K562 (cell line): ENCODE results near the gene PSMG3. TPM values are rescaled to one million over a fixed set of nuclear protein-coding genes. Genes with fewer than 3 reads are reported as not detected.

Experiments used
- ATAC-seq: fragments of 200-7000 bp; cut with Tn5 transposase; 3 replicates; pipeline ENCODE4 v1.9.1; 2020; ENCODE audit warnings: moderate library complexity
- BruUV-seq: library from RNA; stranded (reverse); fragments of 400-500 nt; replicated peaks from 2 replicates; lab custom pipeline; 2021; lab: Mats Ljungman, UMichigan
- CTCF ChIA-PET: fragments of 300-600 bp; formaldehyde crosslinking; extraction: SDS; loops from one replicate; lab custom pipeline; 2021; ENCODE audit warnings: low intra/inter-chr PET ratio; lab: Yijun Ruan, JAX
- POLR2A ChIA-PET: fragments of 300-600, 350-650 bp; sonication (Branson Sonifier 250); formaldehyde crosslinking; extraction: SDS; loops from one replicate; lab custom pipeline; 2021; ENCODE audit warnings: antibody characterized with exemption, inconsistent platforms; lab: Yijun Ruan, JAX
- DNase-seq, 4 experiments: peaks; one replicate each; pipeline versions ENCODE4 v3.0.0 to v3.0.0-alpha.2; 2011 to 2018; ENCODE audit warnings: low spot score in 3 of 4, mixed read lengths in 3 of 4; ENCODE audit errors: extremely low read depth in 1 of 4
- FAIRE-seq: peaks from 2 replicates; lab custom pipeline; 2011; peaks lifted over from hg19 to GRCh38; lab: Jason Lieb, UNC
- H2AFZ ChIP-seq: 2 replicates; pipeline ENCODE4 v1.6.0; 2011; ENCODE audit warnings: low read depth, low read length, control low read depth, inconsistent platforms
- H3K27ac ChIP-seq: fragments of 200-600 bp; 3 replicates; pipeline ENCODE4 v1.8.0; 2011; ENCODE audit warnings: low read depth, mild to moderate bottlenecking, control low read depth, inconsistent platforms, low read length, moderate library complexity, mixed read lengths; ENCODE audit errors: extremely low read depth
- H3K27me3 ChIP-seq, 2 experiments: fragments of 300-600 bp in 1 of 2; 2 replicates in 1 of 2; 3 replicates in 1 of 2; pipeline versions ENCODE4 v1.6.0 to v1.8.0; 2011; ENCODE audit warnings: inconsistent platforms in 2 of 2, low read length in 2 of 2, mild to moderate bottlenecking in 1 of 2, mixed read lengths in 1 of 2, moderate library complexity in 1 of 2; ENCODE audit not compliant: control insufficient read depth in 2 of 2, insufficient read depth in 2 of 2
- H3K36me3 ChIP-seq: fragments of 300-600 bp; 3 replicates; pipeline ENCODE4 v1.8.0; 2011; ENCODE audit warnings: mild to moderate bottlenecking, low read length, inconsistent platforms; ENCODE audit not compliant: control insufficient read depth, insufficient read depth
- H3K4me1 ChIP-seq, 2 experiments: fragments of 200-600 bp in 1 of 2; replicated peaks in 1 of 2; 2 replicates in 1 of 2; 3 replicates in 1 of 2; pipeline versions ENCODE4 v1.5.1 to v1.8.0; 2011; ENCODE audit warnings: inconsistent platforms in 2 of 2, low read length in 2 of 2, mild to moderate bottlenecking in 1 of 2, mixed read lengths in 1 of 2, moderate library complexity in 1 of 2; ENCODE audit not compliant: control insufficient read depth in 2 of 2, insufficient read depth in 2 of 2
- H3K4me2 ChIP-seq: 2 replicates; pipeline ENCODE4 v1.6.1; 2011; ENCODE audit warnings: low read length, control low read depth, inconsistent platforms, mixed read lengths; ENCODE audit not compliant: insufficient read depth
- H3K4me3 ChIP-seq: fragments of 200-600 bp; sonication (generic), shearing (Covaris generic); 2 replicates; pipeline ENCODE4 v1.5.1; 2016; ENCODE audit warnings: control low read depth, inconsistent platforms
- H3K79me2 ChIP-seq: fragments of 200-600 bp; 3 replicates; pipeline ENCODE4 v1.8.0; 2011; ENCODE audit warnings: low read length, inconsistent platforms; ENCODE audit not compliant: control insufficient read depth, insufficient read depth
- H3K9ac ChIP-seq, 2 experiments: 2 replicates each; pipeline versions ENCODE4 v1.6.0 to v1.6.1; 2011; ENCODE audit warnings: low read depth in 2 of 2, low read length in 2 of 2, control low read depth in 1 of 2, inconsistent platforms in 1 of 2, mild to moderate bottlenecking in 1 of 2, mixed read lengths in 1 of 2; ENCODE audit not compliant: insufficient read depth in 1 of 2
- H3K9me1 ChIP-seq: one replicate; pipeline ENCODE4 v1.6.0; 2011; ENCODE audit warnings: inconsistent platforms, mild to moderate bottlenecking, low read length, moderate library complexity; ENCODE audit not compliant: control insufficient read depth, insufficient read depth
- H3K9me3 ChIP-seq: replicated peaks from 2 replicates; pipeline ENCODE4 v1.5.1; 2011; ENCODE audit warnings: low read depth, low read length, inconsistent platforms; ENCODE audit not compliant: control insufficient read depth, insufficient read depth
- H4K20me1 ChIP-seq: replicated peaks from 2 replicates; pipeline ENCODE4 v1.6.1; 2011; ENCODE audit warnings: low read length, inconsistent platforms, mixed read lengths; ENCODE audit not compliant: control insufficient read depth, insufficient read depth
- ARID2 ChIP-seq: fragments of 450-650 bp; IDR thresholded peaks from 2 replicates; pipeline ENCODE4 v1.6.1; 2017; ENCODE audit warnings: antibody characterized with exemption, mild to moderate bottlenecking
- CHD1 ChIP-seq: fragments of 200-600 bp; sonication (generic); IDR thresholded peaks from one replicate; pipeline ENCODE4 v1.6.1; 2012; ENCODE audit warnings: mild to moderate bottlenecking, moderate library complexity, low read length, inconsistent platforms
- JUND ChIP-seq, 2 experiments: IDR thresholded peaks; 2 replicates in 1 of 2; 3 replicates in 1 of 2; pipeline ENCODE4 v1.6.1; 2011; ENCODE audit warnings: borderline replicate concordance in 2 of 2, low read depth in 2 of 2, low read length in 2 of 2, improper control_type of control experiment in 1 of 2, missing biosample characterization in 1 of 2, missing genetic modification characterization in 1 of 2, missing genetic modification reagents in 1 of 2
- RAD21 ChIP-seq, 2 experiments: fragments of 250-450 bp in 1 of 2; fragments of 450-650 bp in 1 of 2; sonication (Bioruptor Pico) in 1 of 2; formaldehyde crosslinking in 1 of 2; IDR thresholded peaks in 1 of 2; conservative IDR thresholded peaks in 1 of 2; 2 replicates each; pipeline versions ENCODE4 v1.4.0 to v1.8.0; 2020 to 2022; ENCODE audit warnings: mild to moderate bottlenecking in 2 of 2, moderate library complexity in 1 of 2
- SPI1 ChIP-seq: IDR thresholded peaks from 2 replicates; pipeline ENCODE4 v1.6.1; 2011; ENCODE audit warnings: low read depth, low read length, control low read depth, borderline replicate concordance
- U2AF1 ChIP-seq: fragments of 200-400 bp; formaldehyde crosslinking; optimal IDR thresholded peaks from 2 replicates; pipeline ENCODE3; 2017; ENCODE audit warnings: mild to moderate bottlenecking, low read depth, low read length, moderate library complexity
- ZFPM2 ChIP-seq: fragments of 250-450 bp; sonication (Bioruptor Pico); IDR thresholded peaks from 2 replicates; pipeline ENCODE4 v1.5.1; 2022; ENCODE audit warnings: mild to moderate bottlenecking
- ZNF436 ChIP-seq: fragments of 250-450, 450-650 bp; sonication (Bioruptor Pico); formaldehyde crosslinking; IDR thresholded peaks from 2 replicates; pipeline ENCODE4 v1.7.0; 2020; ENCODE audit warnings: mild to moderate bottlenecking
- ZNF696 ChIP-seq: fragments of 250-450 bp; sonication (Bioruptor Pico); conservative IDR thresholded peaks from 2 replicates; pipeline ENCODE4 v1.4.0; 2020; ENCODE audit warnings: mild to moderate bottlenecking, moderate library complexity
- ZNF76 ChIP-seq: fragments of 250-450 bp; sonication (Bioruptor Pico); IDR thresholded peaks from 2 replicates; pipeline ENCODE4 v1.4.0; 2020; ENCODE audit warnings: mild to moderate bottlenecking, moderate library complexity, borderline replicate concordance
- WGBS: fragments of 100-300 bp; shearing (Covaris generic); methylation state at CpG from one replicate; pipeline ENCODE4 v1.1.6; 2016; ENCODE audit warnings: low coverage, mixed read lengths; ENCODE audit not compliant: insufficient coverage; ENCODE audit errors: missing lambda C conversion rate; 5-methylcytosine and 5-hydroxymethylcytosine counted together
- in situ Hi-C: fragments of 300-500 bp; cut with MboI; formaldehyde crosslinking; loops from 4 replicates; pipeline ENCODE4 v1.15.0; 2018; ENCODE audit warnings: inconsistent platforms, mixed read lengths
- intact Hi-C: fragments of 100-400 bp; cut with micrococcal nuclease; formaldehyde crosslinking; loops from 2 replicates; pipeline ENCODE4 v1.14.2; 2022
- polyA plus RNA-seq, 8 experiments: library from polyadenylated mRNA; depleted of rRNA in 4 of 8; stranded (reverse) in 5 of 8; unstranded in 3 of 8; fragments of >200 nt; fragmentation: Nextera tagmentation in 2 of 8; fragmentation: Illumina TruSeq in 1 of 8; extraction: Ambion mirVana in 2 of 8; extraction: Trizol in 1 of 8; gene quantifications; 2 replicates each; pipeline versions ENCODE4 v1.2.1 to v1.2.3, GENCODE V29; 2011 to 2014; ENCODE audit warnings: inconsistent platforms in 1 of 8, missing spikeins in 1 of 8
- total RNA-seq, 7 experiments: library from RNA; depleted of rRNA in 6 of 7; stranded (reverse); fragments of >200 nt in 6 of 7; fragmentation: Illumina TruSeq in 2 of 7; extraction: Trizol in 2 of 7; gene quantifications; 2 replicates each; pipeline versions ENCODE4 v1.2.1 to v1.2.3, GENCODE V29; 2011 to 2021; ENCODE audit warnings: low replicate concordance in 1 of 7
- TF ChIP-seq, protein P1 (sequence below), 3 experiments: IDR thresholded peaks in 2 of 3; conservative IDR thresholded peaks in 1 of 3; 2 replicates each; pipeline ENCODE4 v1.5.1; 2011 to 2012; ENCODE audit warnings: low read length in 3 of 3, mild to moderate bottlenecking in 3 of 3, control low read depth in 2 of 3, improper control_type of control experiment in 1 of 3, inconsistent platforms in 1 of 3, low read depth in 1 of 3, mixed read lengths in 1 of 3, moderate library complexity in 1 of 3; ENCODE audit not compliant: insufficient read depth in 2 of 3
- TF ChIP-seq, protein P2 (sequence below): sonication (generic); formaldehyde crosslinking; IDR thresholded peaks from 2 replicates; pipeline ENCODE4 v1.8.1; 2023; ENCODE audit warnings: mild to moderate bottlenecking, missing genetic modification reagents
- TF ChIP-seq, protein P3 (sequence below): fragments of 450-650 bp; formaldehyde crosslinking; IDR thresholded peaks from 2 replicates; pipeline ENCODE4 v1.4.0; 2020; ENCODE audit warnings: mild to moderate bottlenecking
- TF ChIP-seq, protein P4 (sequence below): sonication (generic); formaldehyde crosslinking; IDR thresholded peaks from 2 replicates; pipeline ENCODE4 v1.9.0; 2022; ENCODE audit warnings: mild to moderate bottlenecking, missing genetic modification reagents

The PSMG3 gene
- total and polyA plus RNA-seq, 9 of the 15 experiments (the other 6 are each of a cell fraction or from before 2014, with no cell fraction given), result 34.8 to 122 (median 80.1) TPM

DNA sequence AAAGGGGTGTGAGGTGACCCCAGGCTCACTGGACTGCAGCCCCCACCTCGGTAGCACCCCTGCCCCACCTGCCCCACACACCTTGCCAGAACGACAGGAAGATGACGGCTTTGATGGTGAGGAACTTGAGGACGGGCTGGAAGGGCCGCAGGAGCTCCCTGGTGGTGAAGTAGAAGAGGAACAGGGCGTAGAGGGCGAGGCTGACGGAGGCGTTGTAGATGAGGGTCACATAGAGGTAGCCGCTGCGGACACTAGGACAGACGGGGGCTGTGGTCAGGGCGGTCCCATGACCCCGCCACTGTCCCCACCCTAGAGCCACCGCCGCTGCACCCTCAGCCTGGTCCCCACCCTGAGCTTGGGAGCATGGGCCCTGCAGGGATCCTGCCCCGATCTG lies 21.4 kb downstream of the PSMG3 start (continued):
- TF ChIP-seq, protein P1, sequence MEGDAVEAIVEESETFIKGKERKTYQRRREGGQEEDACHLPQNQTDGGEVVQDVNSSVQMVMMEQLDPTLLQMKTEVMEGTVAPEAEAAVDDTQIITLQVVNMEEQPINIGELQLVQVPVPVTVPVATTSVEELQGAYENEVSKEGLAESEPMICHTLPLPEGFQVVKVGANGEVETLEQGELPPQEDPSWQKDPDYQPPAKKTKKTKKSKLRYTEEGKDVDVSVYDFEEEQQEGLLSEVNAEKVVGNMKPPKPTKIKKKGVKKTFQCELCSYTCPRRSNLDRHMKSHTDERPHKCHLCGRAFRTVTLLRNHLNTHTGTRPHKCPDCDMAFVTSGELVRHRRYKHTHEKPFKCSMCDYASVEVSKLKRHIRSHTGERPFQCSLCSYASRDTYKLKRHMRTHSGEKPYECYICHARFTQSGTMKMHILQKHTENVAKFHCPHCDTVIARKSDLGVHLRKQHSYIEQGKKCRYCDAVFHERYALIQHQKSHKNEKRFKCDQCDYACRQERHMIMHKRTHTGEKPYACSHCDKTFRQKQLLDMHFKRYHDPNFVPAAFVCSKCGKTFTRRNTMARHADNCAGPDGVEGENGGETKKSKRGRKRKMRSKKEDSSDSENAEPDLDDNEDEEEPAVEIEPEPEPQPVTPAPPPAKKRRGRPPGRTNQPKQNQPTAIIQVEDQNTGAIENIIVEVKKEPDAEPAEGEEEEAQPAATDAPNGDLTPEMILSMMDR (IDR thresholded peaks at IDR 0.05 in 2 of 3, conservative IDR thresholded peaks at IDR 0.05 in 1 of 3; ENCODE audit: insufficient read depth in 2 of 3, low read depth in 1 of 3, low read length in 3 of 3), result peak; percentile 57 to 85 (median 71)
- TF ChIP-seq SPI1 (peak; percentile 79), RAD21 (CRISPR knock-in tag; conservative IDR thresholded peaks at IDR 0.05 in 1 of 2, IDR thresholded peaks at IDR 0.05 in 1 of 2) (peak; percentile 52 to 73), JUND (IDR thresholded peaks at IDR 0.05; ENCODE audit: borderline replicate concordance, low read depth, low read length) (peak; percentile 40), JUND (tag; IDR thresholded peaks at IDR 0.05; ENCODE audit: borderline replicate concordance, low read depth, low read length) (no peak), ARID2 (peak; percentile 73; the same call in 1 of the 2 replicates)

DNA sequence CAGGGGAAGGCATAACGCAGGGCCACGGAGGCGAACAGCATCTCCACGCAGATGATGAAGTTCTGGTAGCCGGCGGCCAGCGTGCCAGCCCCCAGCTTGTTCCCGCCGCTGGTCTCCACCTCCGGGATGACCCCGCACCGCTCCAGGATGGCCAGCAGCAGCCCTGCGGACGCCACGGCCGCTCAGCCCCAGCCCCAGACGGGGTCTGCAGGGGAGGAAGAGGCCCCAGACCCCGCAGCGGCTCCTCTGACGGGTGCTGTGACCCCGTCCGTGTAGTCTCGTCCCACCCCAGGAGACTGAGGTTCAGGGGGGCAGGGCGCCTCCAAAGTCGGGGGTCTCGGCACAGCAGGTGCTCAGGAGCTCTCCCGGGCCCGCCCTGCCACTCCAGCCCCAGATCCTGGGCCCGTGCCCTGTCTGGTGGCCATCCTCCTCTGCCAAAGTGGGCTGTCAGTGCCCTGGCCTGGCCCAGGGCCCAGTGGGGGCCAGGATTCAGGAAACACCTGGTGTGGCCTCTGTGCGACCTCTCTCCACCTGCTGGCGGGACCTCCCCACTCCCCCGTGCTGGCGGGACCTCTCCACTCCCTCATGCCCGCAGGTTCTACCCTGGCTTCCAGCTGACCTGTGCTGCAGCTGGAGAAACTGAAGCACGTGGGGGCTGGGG lies 21.9 kb downstream of the PSMG3 start:
- Histone ChIP-seq H3K4me3 (no peak overlapping the region), H3K36me3 (no peaks in the 10 kb centered on the region), H3K4me2 (no peak overlapping the region), H2AFZ (no peak overlapping the region), H3K9me3 (no peaks in the 10 kb centered on the region), H3K79me2 (no peaks in the 10 kb centered on the region), H3K27ac (no peak overlapping the region), H3K27me3 (peaks cover 0 to 18% of the 10 kb centered on the region in 2 experiments; a peak in 2 of 5 replicates), H3K9ac (peak overlapping the region in 1 of 2 experiments; percentile 76; a peak in 2 of 4 replicates), H3K4me1 (peaks cover 0 to 77% of the 10 kb centered on the region in 2 experiments; a peak in 3 of 5 replicates), H3K9me1 (no peaks in the 10 kb centered on the region), H4K20me1 (no peaks in the 10 kb centered on the region)
- ATAC-seq, result no peak
- WGBS, result 17% methylated on average over 23 of the region's 35 CpGs
- POLR2A ChIA-PET, result interaction anchor here (0.5 to 1.8 kb wide), 5 partner anchors 8 to 810 kb away, joined by 3 to 6 read pairs (median 3); no protein-coding TSS in a partner anchor
- intact Hi-C loops, result no loop called here
- FAIRE-seq, result no peak
- no peak for DNase-seq
- no TSS peak for BruUV-seq
- CTCF ChIA-PET, result interaction anchor here (3.1 kb wide), 1 partner anchor 44 kb away, joined by 33 read pairs; the partner anchor contains the start of gene INTS1
- in situ Hi-C loops, result no loop called here
- TF ChIP-seq, protein P2, sequence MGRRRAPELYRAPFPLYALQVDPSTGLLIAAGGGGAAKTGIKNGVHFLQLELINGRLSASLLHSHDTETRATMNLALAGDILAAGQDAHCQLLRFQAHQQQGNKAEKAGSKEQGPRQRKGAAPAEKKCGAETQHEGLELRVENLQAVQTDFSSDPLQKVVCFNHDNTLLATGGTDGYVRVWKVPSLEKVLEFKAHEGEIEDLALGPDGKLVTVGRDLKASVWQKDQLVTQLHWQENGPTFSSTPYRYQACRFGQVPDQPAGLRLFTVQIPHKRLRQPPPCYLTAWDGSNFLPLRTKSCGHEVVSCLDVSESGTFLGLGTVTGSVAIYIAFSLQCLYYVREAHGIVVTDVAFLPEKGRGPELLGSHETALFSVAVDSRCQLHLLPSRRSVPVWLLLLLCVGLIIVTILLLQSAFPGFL (CRISPR knock-in tag), result no peak
- TF ChIP-seq CHD1 (no peak), ZFPM2 (CRISPR knock-in tag) (no peak), ZNF696 (CRISPR knock-in tag) (no peak), ZNF76 (CRISPR knock-in tag) (no peak), ZNF436 (CRISPR knock-in tag) (no peak), U2AF1 (no peak)
- TF ChIP-seq, protein P3, sequence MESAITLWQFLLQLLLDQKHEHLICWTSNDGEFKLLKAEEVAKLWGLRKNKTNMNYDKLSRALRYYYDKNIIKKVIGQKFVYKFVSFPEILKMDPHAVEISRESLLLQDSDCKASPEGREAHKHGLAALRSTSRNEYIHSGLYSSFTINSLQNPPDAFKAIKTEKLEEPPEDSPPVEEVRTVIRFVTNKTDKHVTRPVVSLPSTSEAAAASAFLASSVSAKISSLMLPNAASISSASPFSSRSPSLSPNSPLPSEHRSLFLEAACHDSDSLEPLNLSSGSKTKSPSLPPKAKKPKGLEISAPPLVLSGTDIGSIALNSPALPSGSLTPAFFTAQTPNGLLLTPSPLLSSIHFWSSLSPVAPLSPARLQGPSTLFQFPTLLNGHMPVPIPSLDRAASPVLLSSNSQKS (CRISPR knock-in tag), result no peak
- TF ChIP-seq, protein P4, sequence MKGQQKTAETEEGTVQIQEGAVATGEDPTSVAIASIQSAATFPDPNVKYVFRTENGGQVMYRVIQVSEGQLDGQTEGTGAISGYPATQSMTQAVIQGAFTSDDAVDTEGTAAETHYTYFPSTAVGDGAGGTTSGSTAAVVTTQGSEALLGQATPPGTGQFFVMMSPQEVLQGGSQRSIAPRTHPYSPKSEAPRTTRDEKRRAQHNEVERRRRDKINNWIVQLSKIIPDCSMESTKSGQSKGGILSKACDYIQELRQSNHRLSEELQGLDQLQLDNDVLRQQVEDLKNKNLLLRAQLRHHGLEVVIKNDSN (CRISPR knock-in tag), result no peak
